Measurements from ENCODE around the gene TSKU. TPM values are rescaled to one million over a fixed set of nuclear protein-coding genes. Genes with fewer than 3 reads are reported as not detected.

TSKU gene
- total and polyA plus RNA-seq, 4 donors, result 5.2 to 31.5 (median 18.8) TPM

- no peak for DNase-seq
- Histone ChIP-seq H3K27ac (ENCODE audit: low read depth in 1 of 2, low read length in 2 of 2) (no peak overlapping the region), H3K9me3 (ENCODE audit: control insufficient read depth, low read length) (no peaks in the 10 kb centered on the region), H3K27me3 (ENCODE audit: control insufficient read depth in 1 of 2, insufficient read depth in 2 of 2, low read length in 1 of 2) (no peaks in the 10 kb centered on the region), H3K36me3 (ENCODE audit: control insufficient read depth in 1 of 2, insufficient read depth in 2 of 2, low read length in 1 of 2) (no peaks in the 10 kb centered on the region), H3K4me1 (ENCODE audit: control insufficient read depth in 1 of 2, insufficient read depth in 2 of 2, low read length in 2 of 2) (no peaks in the 10 kb centered on the region), H3K4me3 (ENCODE audit: low read length in 2 of 2) (no peak overlapping the region)
- 77 to 85% methylated on average over 6 of the region's 6 CpGs for WGBS, 2 donors
- intact Hi-C loops (cut with DNase I), result loop anchor here in 1 of 2 donors (10.0 kb wide), 1 partner anchor 365 kb away; the partner anchor contains the start of gene OMP
- ATAC-seq (ENCODE audit: low FRiP score), result no peak
These were observed 43.4 kb upstream of the TSKU start for GRCh38 chr11:76739798-76740197.

DNA sequence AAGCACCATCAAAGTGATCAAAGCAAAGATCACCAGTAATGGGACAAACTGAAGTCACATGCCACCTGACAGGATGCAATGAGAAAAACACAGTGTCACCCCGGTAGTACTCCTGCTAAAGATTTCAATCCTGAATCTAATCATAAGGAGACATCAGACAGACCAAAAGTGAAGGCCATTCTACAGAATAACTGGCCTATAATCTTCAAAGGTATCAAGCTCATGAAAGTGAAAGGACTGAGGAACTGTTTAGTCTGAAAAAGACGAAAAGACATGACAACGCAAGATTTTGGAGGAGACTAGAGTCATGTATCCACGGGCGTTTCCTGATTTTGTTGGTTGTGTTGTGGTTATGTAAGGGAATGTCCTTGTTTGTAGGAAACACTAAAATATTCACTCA lies 42.4 kb upstream of the TSKU start:
- Histone ChIP-seq H3K4me1 (ENCODE audit: control insufficient read depth in 1 of 2, insufficient read depth in 2 of 2, low read length in 2 of 2) (no peaks in the 10 kb centered on the region), H3K27me3 (ENCODE audit: control insufficient read depth in 1 of 2, insufficient read depth in 2 of 2, low read length in 1 of 2) (no peaks in the 10 kb centered on the region), H3K36me3 (ENCODE audit: control insufficient read depth in 1 of 2, insufficient read depth in 2 of 2, low read length in 1 of 2) (no peaks in the 10 kb centered on the region), H3K4me3 (ENCODE audit: low read length in 2 of 2) (no peak overlapping the region), H3K27ac (ENCODE audit: low read depth in 1 of 2, low read length in 2 of 2) (no peak overlapping the region), H3K9me3 (ENCODE audit: control insufficient read depth, low read length) (no peaks in the 10 kb centered on the region)
- 93 to 96% methylated on average over 5 of the region's 5 CpGs for WGBS, 2 donors
- no peak for ATAC-seq (ENCODE audit: low FRiP score)
- intact Hi-C loops (cut with DNase I), result no loop called here
- no peak for DNase-seq

DNA sequence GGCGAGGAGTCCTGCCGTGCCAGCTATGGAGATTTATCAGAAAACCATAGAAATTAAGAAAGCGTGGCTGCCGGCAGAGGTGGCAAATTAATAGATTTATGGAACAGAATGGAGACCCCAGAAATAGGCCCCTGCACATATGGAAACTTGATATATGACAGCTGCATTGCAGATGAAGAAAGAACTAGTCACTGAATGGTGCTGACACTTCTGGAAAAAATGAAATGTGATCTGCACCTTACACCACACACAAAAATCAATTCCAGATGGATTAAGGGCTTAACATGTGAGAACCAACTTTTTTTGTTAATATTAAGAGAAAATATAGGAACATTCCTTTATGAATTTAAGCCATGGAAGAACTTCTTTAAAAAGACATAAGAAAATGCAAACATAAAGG lies 40.3 kb upstream of the TSKU start:
- 96% methylated on average over 4 of the region's 4 CpGs for WGBS, 2 donors

DNA sequence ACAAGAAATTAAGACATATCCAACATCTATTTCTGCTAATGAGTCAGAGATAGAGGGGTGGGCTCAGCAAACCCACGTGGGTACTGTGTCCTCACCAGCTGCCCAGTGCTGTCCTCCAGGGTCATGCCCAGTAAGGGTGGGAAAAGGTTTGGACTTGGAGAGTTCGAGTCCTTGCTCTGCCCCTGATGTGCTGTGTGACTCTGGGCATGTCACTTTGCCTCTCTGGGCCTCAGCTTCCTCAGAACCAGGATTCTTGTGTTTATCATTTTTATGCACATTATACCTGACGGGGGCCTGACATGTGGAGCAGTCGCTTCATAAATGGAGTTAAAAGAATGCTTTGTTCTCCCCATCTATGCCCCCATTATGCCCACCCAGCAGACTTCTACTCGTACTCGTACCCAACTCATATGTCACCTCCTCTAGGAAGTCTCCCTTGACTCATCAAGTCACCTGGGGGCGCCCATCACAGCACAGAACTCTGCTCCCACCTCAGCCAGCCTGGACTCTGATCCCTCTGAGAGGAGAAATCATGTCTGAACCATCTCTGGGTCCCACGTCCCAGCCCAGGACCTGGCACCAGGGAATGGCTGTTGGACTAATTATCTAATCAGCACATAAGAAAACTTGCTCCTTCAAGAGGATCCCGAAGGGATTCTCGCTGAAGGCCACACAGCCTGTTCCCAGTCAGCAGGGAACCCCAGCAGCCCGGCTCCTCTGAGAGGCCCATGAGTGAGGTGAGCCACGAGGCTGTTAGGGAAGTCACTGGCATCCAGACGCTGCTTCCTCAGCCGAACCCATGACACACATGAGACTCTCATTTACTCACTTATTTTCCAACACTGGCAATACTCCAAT lies 38.7 kb upstream of the TSKU start:
- DNase-seq (peak in 1 of 2 donors; percentile 81), ATAC-seq (ENCODE audit: low FRiP score) (peak; percentile 58)
- H3K27ac ChIP-seq (ENCODE audit: low read depth in 1 of 2, low read length in 2 of 2), result no peak overlapping the region
- no peak overlapping the region for H3K4me3 ChIP-seq (ENCODE audit: low read length in 2 of 2)
- intact Hi-C loops (cut with DNase I), result loop anchor here in 1 of 2 donors (5.0 kb wide), 1 partner anchor 38 kb away; the partner anchor contains the start of gene TSKU
- H3K27me3 ChIP-seq (ENCODE audit: control insufficient read depth in 1 of 2, insufficient read depth in 2 of 2, low read length in 1 of 2), result no peaks in the 10 kb centered on the region
- no peaks in the 10 kb centered on the region for H3K4me1 ChIP-seq (ENCODE audit: control insufficient read depth in 1 of 2, insufficient read depth in 2 of 2, low read length in 2 of 2)
- no peaks in the 10 kb centered on the region for H3K9me3 ChIP-seq (ENCODE audit: control insufficient read depth, low read length)
- 86 to 87% methylated on average over 14 of the region's 14 CpGs for WGBS, 2 donors
- H3K36me3 ChIP-seq (ENCODE audit: control insufficient read depth in 1 of 2, insufficient read depth in 2 of 2, low read length in 1 of 2), result no peaks in the 10 kb centered on the region

More for the DNA sequence above, 40.3 kb upstream of the TSKU start:
- no peak for ATAC-seq (ENCODE audit: low FRiP score)
- no peaks in the 10 kb centered on the region for H3K4me1 ChIP-seq (ENCODE audit: control insufficient read depth in 1 of 2, insufficient read depth in 2 of 2, low read length in 2 of 2)
- H3K4me3 ChIP-seq (ENCODE audit: low read length in 2 of 2), result no peak overlapping the region
- no peak for DNase-seq
- no peaks in the 10 kb centered on the region for H3K36me3 ChIP-seq (ENCODE audit: control insufficient read depth in 1 of 2, insufficient read depth in 2 of 2, low read length in 1 of 2)
- no peaks in the 10 kb centered on the region for H3K27me3 ChIP-seq (ENCODE audit: control insufficient read depth in 1 of 2, insufficient read depth in 2 of 2, low read length in 1 of 2)
- no peak overlapping the region for H3K27ac ChIP-seq (ENCODE audit: low read depth in 1 of 2, low read length in 2 of 2)
- intact Hi-C loops (cut with DNase I), result no loop called here
- no peaks in the 10 kb centered on the region for H3K9me3 ChIP-seq (ENCODE audit: control insufficient read depth, low read length)

DNA sequence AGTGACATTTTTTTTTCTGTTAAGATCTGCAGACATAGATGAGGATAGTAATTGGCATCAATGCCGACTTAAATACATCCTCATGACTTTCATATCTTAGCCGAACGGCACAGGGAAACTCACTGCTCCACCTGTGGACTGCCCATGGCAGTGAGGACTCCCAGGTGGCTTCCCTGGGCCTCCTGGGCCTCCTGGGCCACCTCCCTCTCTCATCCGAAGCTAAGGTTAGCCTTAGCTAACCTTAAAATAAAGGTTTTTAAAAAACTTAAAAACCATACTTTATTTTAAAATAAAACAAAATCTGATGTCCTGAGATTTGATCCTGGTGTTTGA lies 38.1 kb upstream of the TSKU start:
- Histone ChIP-seq H3K36me3 (ENCODE audit: control insufficient read depth in 1 of 2, insufficient read depth in 2 of 2, low read length in 1 of 2) (no peaks in the 10 kb centered on the region), H3K4me1 (ENCODE audit: control insufficient read depth in 1 of 2, insufficient read depth in 2 of 2, low read length in 2 of 2) (no peaks in the 10 kb centered on the region), H3K27ac (ENCODE audit: low read depth in 1 of 2, low read length in 2 of 2) (no peak overlapping the region), H3K27me3 (ENCODE audit: control insufficient read depth in 1 of 2, insufficient read depth in 2 of 2, low read length in 1 of 2) (no peaks in the 10 kb centered on the region), H3K9me3 (ENCODE audit: control insufficient read depth, low read length) (no peaks in the 10 kb centered on the region), H3K4me3 (ENCODE audit: low read length in 2 of 2) (no peak overlapping the region)
- intact Hi-C loops (cut with DNase I), result loop anchor here in 1 of 2 donors (5.0 kb wide), 1 partner anchor 37 kb away; the partner anchor contains the start of gene TSKU
- 86 to 87% methylated on average over 4 of the region's 4 CpGs for WGBS, 2 donors
- peak; percentile 13 for ATAC-seq (ENCODE audit: low FRiP score)
- DNase-seq, result no peak

- ATAC-seq (ENCODE audit: low FRiP score), result no peak
- no peaks in the 10 kb centered on the region for H3K36me3 ChIP-seq (ENCODE audit: control insufficient read depth in 1 of 2, insufficient read depth in 2 of 2, low read length in 1 of 2)
- no peak overlapping the region for H3K27ac ChIP-seq (ENCODE audit: low read depth in 1 of 2, low read length in 2 of 2)
- no peak for DNase-seq
- H3K4me1 ChIP-seq (ENCODE audit: control insufficient read depth in 1 of 2, insufficient read depth in 2 of 2, low read length in 2 of 2), result no peaks in the 10 kb centered on the region
- H3K4me3 ChIP-seq (ENCODE audit: low read length in 2 of 2), result no peak overlapping the region
- 91 to 93% methylated on average over 7 to 8 of the region's 8 CpGs for WGBS, 2 donors
- intact Hi-C loops (cut with DNase I), result loop anchor here in 1 of 2 donors (5.0 kb wide), 1 partner anchor 37 kb away; the partner anchor contains the start of gene TSKU
- H3K27me3 ChIP-seq (ENCODE audit: control insufficient read depth in 1 of 2, insufficient read depth in 2 of 2, low read length in 1 of 2), result no peaks in the 10 kb centered on the region
- H3K9me3 ChIP-seq (ENCODE audit: control insufficient read depth, low read length), result no peaks in the 10 kb centered on the region
These were observed 37.5 kb upstream of the TSKU start for GRCh38 chr11:76745561-76746207.

DNA sequence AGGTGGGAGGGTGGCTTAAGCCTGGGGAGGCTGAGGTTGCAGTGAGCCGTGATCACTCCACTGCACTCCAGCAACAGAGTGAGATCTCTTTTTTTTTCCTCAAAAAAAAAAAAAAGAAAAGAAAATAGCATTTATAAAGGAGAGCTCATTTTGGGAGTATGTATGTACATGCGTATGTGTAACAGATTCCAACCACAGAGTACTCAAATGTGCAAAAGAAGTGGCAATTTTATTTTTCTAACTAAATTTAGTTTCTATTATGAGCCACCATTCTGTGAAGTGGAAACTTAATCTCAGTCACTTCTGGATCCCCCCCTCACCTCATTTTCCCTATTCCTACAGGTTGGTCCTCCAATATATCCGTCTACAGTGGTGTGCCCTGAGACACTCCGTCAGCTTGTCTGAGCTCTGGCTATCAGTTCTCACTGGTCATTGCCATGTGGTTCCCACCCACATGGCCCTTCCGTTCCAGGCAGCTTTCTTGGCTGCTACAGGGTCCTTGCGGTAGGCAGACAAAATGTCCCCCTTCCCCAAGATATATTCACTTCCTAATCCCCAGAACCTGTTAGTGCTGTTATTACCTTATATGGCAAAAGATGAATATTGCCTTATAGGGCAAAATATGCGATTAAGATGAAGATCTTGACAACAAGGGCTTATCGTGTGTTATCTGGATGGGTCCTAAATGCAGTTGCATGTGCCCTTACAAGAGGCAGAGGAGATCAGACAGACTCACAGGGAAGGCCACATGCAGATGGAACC lies 35.8 kb upstream of the TSKU start:
- 61 to 65% methylated on average over 8 of the region's 8 CpGs for whole genome bisulfite sequencing, 2 donors
- DNase-seq (no peak), ATAC-seq (ENCODE audit: low FRiP score) (no peak)
- Histone ChIP-seq H3K9me3 (ENCODE audit: control insufficient read depth, low read length) (no peaks in the 10 kb centered on the region), H3K4me3 (ENCODE audit: low read length in 2 of 2) (no peak overlapping the region), H3K27ac (ENCODE audit: low read depth in 1 of 2, low read length in 2 of 2) (no peak overlapping the region), H3K27me3 (ENCODE audit: control insufficient read depth in 1 of 2, insufficient read depth in 2 of 2, low read length in 1 of 2) (no peaks in the 10 kb centered on the region), H3K36me3 (ENCODE audit: control insufficient read depth in 1 of 2, insufficient read depth in 2 of 2, low read length in 1 of 2) (no peaks in the 10 kb centered on the region), H3K4me1 (ENCODE audit: control insufficient read depth in 1 of 2, insufficient read depth in 2 of 2, low read length in 2 of 2) (no peaks in the 10 kb centered on the region)
- intact Hi-C loops (cut with DNase I), result loop anchor here in 1 of 2 donors (5.0 kb wide), 1 partner anchor 35 kb away; the partner anchor contains the start of gene TSKU
